ENCODE measurements around the gene TMEM186.

Gene TMEM186

GRCh38 chr16:8819411-8820034, 22.1 kb upstream of the TMEM186 start:
- TF ChIP-seq, protein P1, sequence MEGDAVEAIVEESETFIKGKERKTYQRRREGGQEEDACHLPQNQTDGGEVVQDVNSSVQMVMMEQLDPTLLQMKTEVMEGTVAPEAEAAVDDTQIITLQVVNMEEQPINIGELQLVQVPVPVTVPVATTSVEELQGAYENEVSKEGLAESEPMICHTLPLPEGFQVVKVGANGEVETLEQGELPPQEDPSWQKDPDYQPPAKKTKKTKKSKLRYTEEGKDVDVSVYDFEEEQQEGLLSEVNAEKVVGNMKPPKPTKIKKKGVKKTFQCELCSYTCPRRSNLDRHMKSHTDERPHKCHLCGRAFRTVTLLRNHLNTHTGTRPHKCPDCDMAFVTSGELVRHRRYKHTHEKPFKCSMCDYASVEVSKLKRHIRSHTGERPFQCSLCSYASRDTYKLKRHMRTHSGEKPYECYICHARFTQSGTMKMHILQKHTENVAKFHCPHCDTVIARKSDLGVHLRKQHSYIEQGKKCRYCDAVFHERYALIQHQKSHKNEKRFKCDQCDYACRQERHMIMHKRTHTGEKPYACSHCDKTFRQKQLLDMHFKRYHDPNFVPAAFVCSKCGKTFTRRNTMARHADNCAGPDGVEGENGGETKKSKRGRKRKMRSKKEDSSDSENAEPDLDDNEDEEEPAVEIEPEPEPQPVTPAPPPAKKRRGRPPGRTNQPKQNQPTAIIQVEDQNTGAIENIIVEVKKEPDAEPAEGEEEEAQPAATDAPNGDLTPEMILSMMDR (IDR thresholded peaks at IDR 0.05; ENCODE audit: control insufficient read depth, insufficient read depth, low read depth, low read length, missing control alignments): no peak
- no peak overlapping the region for H3K4me3 ChIP-seq (ENCODE audit: control insufficient read depth, low read depth, low read length)
- no peak for DNase-seq (ENCODE audit: low read depth)

DNA sequence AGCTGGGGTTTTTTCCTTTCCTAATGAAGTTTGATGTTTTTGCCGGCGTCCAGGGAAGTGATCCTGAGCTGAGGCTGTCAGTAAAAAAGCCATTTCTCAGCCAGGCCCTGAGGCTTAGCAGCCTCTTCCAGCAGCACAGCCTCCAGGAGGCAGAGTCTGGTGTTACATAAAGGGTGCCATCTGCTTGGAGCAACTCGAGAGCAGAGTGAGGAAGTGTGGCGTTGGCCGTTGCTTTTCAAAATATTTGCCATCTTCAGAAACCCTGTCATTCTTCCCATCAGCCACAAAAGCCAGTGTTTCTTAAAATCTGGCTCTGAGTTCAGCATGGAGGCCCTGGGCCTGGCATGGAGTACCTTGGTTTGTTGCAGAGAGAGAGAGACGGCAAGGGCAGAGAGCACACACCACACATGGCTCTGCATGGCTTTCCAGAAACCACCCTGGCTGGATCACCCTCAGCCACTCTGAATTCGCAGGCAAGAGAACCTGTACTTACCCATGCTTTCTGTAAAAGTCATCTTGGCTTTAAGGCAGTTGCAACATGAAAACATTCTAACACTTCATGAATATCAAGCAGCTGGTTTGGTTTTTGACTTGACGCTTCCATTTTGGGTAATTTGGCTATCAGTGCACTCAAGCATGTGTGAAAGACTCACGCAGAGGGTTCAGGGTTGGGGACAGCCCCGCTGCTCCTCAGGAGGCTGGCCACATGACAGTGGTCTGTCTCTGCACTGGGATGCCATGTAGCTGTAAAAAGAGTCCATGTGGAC, 21.2 kb upstream of the TMEM186 start:
- DNase-seq (ENCODE audit: low read depth): no peak
- TF ChIP-seq, protein P1 (IDR thresholded peaks at IDR 0.05; ENCODE audit: control insufficient read depth, insufficient read depth, low read depth, low read length, missing control alignments): no peak
- H3K4me3 ChIP-seq (ENCODE audit: control insufficient read depth, low read depth, low read length): no peak overlapping the region

DNA sequence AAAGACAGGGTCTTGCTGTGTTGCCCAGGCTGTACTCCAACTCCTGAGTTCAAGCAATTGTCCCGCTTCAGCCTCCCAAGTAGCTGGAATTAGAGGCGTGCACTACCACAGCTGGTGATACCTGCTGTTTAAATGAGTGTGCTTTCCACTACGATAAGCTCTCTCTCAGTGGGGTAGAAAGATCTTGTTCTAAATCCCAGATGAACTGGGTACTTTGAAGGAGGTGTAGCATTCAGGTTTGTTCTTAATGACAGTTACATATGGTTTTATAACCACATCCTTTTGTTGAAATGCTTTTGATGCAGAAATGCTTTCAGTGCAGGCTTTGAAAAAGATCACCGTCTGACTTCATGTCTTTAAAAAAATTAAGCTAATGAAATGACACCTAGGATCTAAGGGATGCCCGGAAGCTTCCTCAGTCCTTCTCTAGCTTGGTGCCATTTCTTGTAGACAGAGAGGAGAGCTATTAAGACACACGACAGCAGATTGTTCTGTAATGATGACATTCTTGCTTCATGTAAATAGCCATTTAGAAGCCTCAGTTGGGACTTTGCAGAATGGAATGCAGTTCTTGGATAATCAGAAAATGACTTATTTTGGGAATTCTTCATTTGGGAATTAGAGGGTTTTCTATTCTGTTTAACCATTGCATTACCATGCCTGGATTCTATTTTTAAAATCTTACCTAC, 19.7 kb upstream of the TMEM186 start:
- TF ChIP-seq, protein P1 (IDR thresholded peaks at IDR 0.05; ENCODE audit: control insufficient read depth, insufficient read depth, low read depth, low read length, missing control alignments): no peak
- H3K4me3 ChIP-seq (ENCODE audit: control insufficient read depth, low read depth, low read length): no peak overlapping the region
- no peak for DNase-seq (ENCODE audit: low read depth)

GRCh38 chr16:8814095-8814806, 16.8 kb upstream of the TMEM186 start:
- DNase-seq (ENCODE audit: low read depth): no peak
- TF ChIP-seq, protein P1 (IDR thresholded peaks at IDR 0.05; ENCODE audit: control insufficient read depth, insufficient read depth, low read depth, low read length, missing control alignments): no peak
- H3K4me3 ChIP-seq (ENCODE audit: control insufficient read depth, low read depth, low read length): no peak overlapping the region

DNA sequence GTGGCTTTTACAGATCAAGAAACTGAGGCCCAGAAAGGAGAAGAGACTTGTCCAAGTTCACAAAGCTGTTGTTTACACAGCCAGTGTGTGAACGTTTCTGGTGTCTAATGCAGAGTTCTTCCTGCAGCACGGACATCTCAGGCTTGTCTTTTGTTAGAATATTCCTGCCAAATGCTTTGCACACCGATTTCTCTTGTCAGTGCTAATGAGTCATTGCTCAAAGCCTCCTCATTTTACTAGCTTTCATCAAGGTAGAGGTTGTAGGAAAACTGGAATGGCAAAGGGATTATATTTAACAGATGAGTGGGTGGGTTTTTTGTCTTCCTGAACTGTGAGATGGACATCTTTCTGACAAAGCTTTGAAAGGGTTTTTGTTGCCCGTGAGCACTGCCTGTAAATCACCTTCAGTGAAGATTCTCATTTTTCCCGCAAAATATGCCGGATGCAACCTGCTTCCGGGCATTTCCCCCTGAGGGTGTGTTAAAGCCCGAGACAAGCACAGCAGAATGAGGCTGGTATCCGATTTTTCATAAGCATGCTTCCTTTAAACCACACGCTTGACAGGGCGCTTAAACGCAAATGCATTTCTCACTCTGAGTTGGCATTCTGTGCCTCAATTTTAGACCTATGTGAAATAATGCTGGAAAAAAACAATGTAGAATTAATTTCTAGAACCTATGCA, 14.9 kb upstream of the TMEM186 start:
- TF ChIP-seq, protein P1 (IDR thresholded peaks at IDR 0.05; ENCODE audit: control insufficient read depth, insufficient read depth, low read depth, low read length, missing control alignments): no peak
- H3K4me3 ChIP-seq (ENCODE audit: control insufficient read depth, low read depth, low read length): no peak overlapping the region
- DNase-seq (ENCODE audit: low read depth): no peak

Measured in AG09309 (cell line).